HTR-8/SVneo (cell line): ENCODE results near the gene WDR12.
A peak's percentile ranks its signal among the peaks of the same experiment; 100 is the strongest.
"Not testable (repeated sequence)": the region's sequence is repeated elsewhere in the genome, so short reads cannot be mapped to it uniquely, and the experiment has no call there.

Experiments
- DNase-seq: peaks from one replicate; pipeline ENCODE4 v3.0.0; 2011; ENCODE audit warnings: low spot score, mixed read lengths; ENCODE audit not compliant: insufficient read length
- FAIRE-seq: peaks from 2 replicates; lab custom pipeline; 2011; peaks lifted over from hg19 to GRCh38; lab: Jason Lieb, UNC

WDR12 gene

GRCh38 chr2:202905507-202905906 is 6.0 kb downstream of the WDR12 start:
- not testable (repeated sequence) for FAIRE-seq, DNase-seq

- FAIRE-seq (no peak), DNase-seq (no peak)
Observed at GRCh38 chr2:202885190-202885589, 26.3 kb downstream of the WDR12 start.

- no peak for DNase-seq
Observed at GRCh38 chr2:202883987-202884675, 27.3 kb downstream of the WDR12 start.

GRCh38 chr2:202881570-202881969 is 29.9 kb downstream of the WDR12 start:
- DNase-seq = no peak

More at GRCh38 chr2:202883987-202884675, 27.3 kb downstream of the WDR12 start:
- peak; percentile 36 for FAIRE-seq

GRCh38 chr2:202877699-202878098 is 33.8 kb downstream of the WDR12 start:
- DNase-seq (no peak), FAIRE-seq (no peak)

More at GRCh38 chr2:202881570-202881969, 29.9 kb downstream of the WDR12 start:
- FAIRE-seq = no peak

GRCh38 chr2:202871300-202872141 is 40.0 kb downstream of the WDR12 start, which contains the start of gene ICA1L:
Gene ICA1L, minus strand, starts transcription at chr2:202871766. Its CDS starts 42,757 bp downstream, at chr2:202829009.
- peak; percentile 59 for DNase-seq
- FAIRE-seq = no peak

GRCh38 chr2:202870431-202871299 is 40.8 kb downstream of the WDR12 start:
- DNase-seq = peak; percentile 78
- peak; percentile 89 for FAIRE-seq

GRCh38 chr2:202861987-202862386 is 49.5 kb downstream of the WDR12 start:
- DNase-seq = no peak
- FAIRE-seq = no peak

- DNase-seq = no peak
- no peak for FAIRE-seq
Observed at GRCh38 chr2:202858601-202859000, 52.9 kb downstream of the WDR12 start.

GRCh38 chr2:202849343-202849742 is 62.1 kb downstream of the WDR12 start:
- not testable (repeated sequence) for DNase-seq, FAIRE-seq

- FAIRE-seq = no peak
- DNase-seq = no peak
Observed at GRCh38 chr2:202848813-202849212, 62.7 kb downstream of the WDR12 start.

- DNase-seq (no peak), FAIRE-seq (no peak)
Observed at GRCh38 chr2:202847693-202848524, 63.6 kb downstream of the WDR12 start.

- DNase-seq (no peak), FAIRE-seq (no peak)
Observed at GRCh38 chr2:202844656-202845055, 66.8 kb downstream of the WDR12 start.

GRCh38 chr2:202842690-202843089 is 68.8 kb downstream of the WDR12 start:
- DNase-seq = no peak
- FAIRE-seq = no peak

- DNase-seq = no peak
- FAIRE-seq = peak; percentile 64
Observed at GRCh38 chr2:202841090-202841867, 70.2 kb downstream of the WDR12 start.

- DNase-seq = peak; percentile 73
- peak; percentile 59 for FAIRE-seq
Observed at GRCh38 chr2:202831242-202832220, 79.9 kb downstream of the WDR12 start.

- DNase-seq (no peak), FAIRE-seq (no peak)
Observed at GRCh38 chr2:202824901-202825300, 86.6 kb downstream of the WDR12 start.
